Prostate gland (tissue), 2 donors: ENCODE measurements around the gene SEPTIN8. TPM values are rescaled to one million over a fixed set of nuclear protein-coding genes. Genes with fewer than 3 reads are reported as not detected.
A peak's percentile ranks its signal among the peaks of the same experiment; 100 is the strongest.

ENCODE experiments used
- DNase-seq: peaks from one replicate; pipeline ENCODE4 v3.0.0-alpha.2; 2019; ENCODE audit warnings: low spot score
- H3K27ac ChIP-seq, 2 donors: fragments of 200-600 bp; sonication (generic); 2 replicates each; pipeline ENCODE4 v1.5.1; 2017 to 2019
- H3K27me3 ChIP-seq: fragments of 200-600 bp; sonication (generic); replicated peaks from 2 replicates; pipeline ENCODE4 v1.5.1; 2019; ENCODE audit not compliant: insufficient read depth
- H3K36me3 ChIP-seq, 2 donors: fragments of 200-600 bp; sonication (generic); 1 replicate in 1 of 2; 2 replicates in 1 of 2; pipeline versions ENCODE4 v1.5.1 to v1.8.1; 2017 to 2019
- H3K4me1 ChIP-seq: fragments of 200-600 bp; sonication (generic); replicated peaks from 2 replicates; pipeline ENCODE4 v1.5.1; 2019
- H3K4me3 ChIP-seq, 2 donors: fragments of 200-600 bp; sonication (generic); 2 replicates each; pipeline ENCODE4 v1.5.1; 2017 to 2019
- H3K9me3 ChIP-seq: fragments of 200-600 bp; sonication (generic); 2 replicates; pipeline ENCODE4 v1.5.1; 2017
- CTCF ChIP-seq, 4 experiments: fragments of 200-600 bp in 2 of 4; fragments of 450-650 bp in 2 of 4; sonication (generic) in 2 of 4; IDR thresholded peaks; 1 replicate in 3 of 4; 2 replicates in 1 of 4; pipeline ENCODE4 v1.5.1; 2016 to 2019; ENCODE audit warnings: antibody characterized with exemption in 4 of 4, mild to moderate bottlenecking in 2 of 4, moderate library complexity in 2 of 4
- POLR2A ChIP-seq: fragments of 450-650 bp; IDR thresholded peaks from one replicate; pipeline ENCODE4 v1.6.1; 2016; ENCODE audit warnings: antibody characterized with exemption, mild to moderate bottlenecking
- POLR2AphosphoS5 ChIP-seq: sonication (generic); formaldehyde crosslinking; IDR thresholded peaks from one replicate; pipeline ENCODE4 v1.6.1; 2017; ENCODE audit warnings: antibody characterized with exemption
- WGBS: methylation state at CpG from one replicate; pipeline ENCODE4 v1.1.5; 2018; 5-methylcytosine and 5-hydroxymethylcytosine counted together
- intact Hi-C: fragments of 100-400 bp; cut with DNase I; formaldehyde crosslinking; loops from one replicate; pipeline ENCODE4 v1.14.2; 2022
- total RNA-seq, 2 donors: library from RNA; depleted of rRNA; stranded (reverse); fragments of >200 nt; gene quantifications; one replicate each; pipeline ENCODE4 v1.1.0, GENCODE V29; 2016

The SEPTIN8 gene
- total RNA-seq, 2 donors from 2014 or later = 27.7 to 38.5 TPM

DNA sequence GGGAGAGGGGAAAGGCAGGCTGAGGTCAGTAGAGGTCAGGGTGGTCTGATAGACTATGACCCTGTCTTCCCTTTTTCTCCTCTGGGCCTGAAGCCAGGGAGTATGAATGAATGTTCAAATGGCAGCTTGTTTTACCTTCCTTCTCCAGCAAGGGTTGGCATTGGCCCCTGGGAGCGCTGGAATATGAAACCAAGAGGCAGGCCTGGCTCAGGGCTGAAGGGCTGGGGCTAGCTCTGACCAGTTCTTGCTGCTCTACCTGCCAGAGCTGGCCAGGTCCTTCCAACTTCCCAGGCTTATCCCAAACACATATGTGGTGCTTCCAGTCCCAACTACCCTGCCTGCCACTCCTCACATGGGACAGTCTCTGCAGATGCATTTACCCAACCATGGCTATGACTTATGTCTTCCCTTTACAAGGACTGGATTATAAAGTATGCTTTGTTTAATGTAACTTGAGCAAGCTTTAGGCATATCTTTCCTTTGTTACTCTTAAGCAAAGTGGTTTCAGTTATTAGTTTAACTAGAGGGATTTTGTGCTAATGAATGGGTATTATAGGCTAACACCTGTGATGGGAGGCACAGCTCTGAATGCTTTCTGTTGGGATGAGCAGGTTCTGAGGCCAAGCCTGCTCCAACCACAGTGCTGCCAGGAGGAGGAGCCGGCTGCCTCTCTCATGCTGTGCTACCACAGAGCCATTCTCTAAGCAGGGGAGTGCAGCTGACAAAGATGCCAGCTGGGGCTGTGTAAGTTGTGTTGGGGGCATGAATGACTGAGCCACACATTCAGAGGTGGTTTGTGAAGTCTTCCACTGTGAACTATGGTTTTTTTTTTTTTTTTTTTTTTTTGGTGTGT is 23.7 kb downstream of the SEPTIN8 start:
- Histone ChIP-seq H3K4me1 (no peaks in the 10 kb centered on the region), H3K36me3 (no peaks in the 10 kb centered on the region), H3K27ac (peak overlapping the region in 1 of 2 donors; percentile 14), H3K4me3 (no peak overlapping the region), H3K27me3 (no peaks in the 10 kb centered on the region), H3K9me3 (no peaks in the 10 kb centered on the region)
- WGBS = 48% methylated on average over 2 of the region's 2 CpGs
- peak; percentile 51 for DNase-seq
- intact Hi-C loops = no loop called here
- TF ChIP-seq POLR2AphosphoS5 (no peak), POLR2A (no peak), CTCF (IDR thresholded peaks at IDR 0.05) (no peak)

DNA sequence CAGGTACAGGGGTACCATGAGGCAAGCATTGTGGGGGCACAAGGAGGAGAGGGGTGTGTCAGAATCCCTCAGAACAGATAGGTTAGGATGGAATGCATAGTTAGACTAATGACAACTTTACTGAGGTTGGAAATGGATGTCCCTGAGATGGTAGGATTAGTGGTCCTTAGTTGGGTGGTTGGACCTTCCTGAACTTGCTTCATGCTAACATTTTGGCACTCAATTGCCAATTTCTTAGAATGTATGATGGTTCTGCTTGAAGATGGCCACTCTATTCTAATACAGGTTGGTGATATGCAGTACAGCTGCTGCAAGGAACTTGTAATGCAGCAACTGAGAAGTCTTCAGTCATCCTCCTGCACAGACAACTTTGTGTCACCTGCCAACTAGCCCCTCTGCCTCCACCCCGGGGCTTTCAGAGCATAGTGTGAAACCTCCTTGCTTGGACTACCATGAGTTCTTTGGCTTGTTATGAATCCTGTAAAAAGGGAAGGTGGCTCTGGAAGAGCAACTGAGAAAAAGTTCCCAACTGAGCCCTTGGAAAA is 24.4 kb downstream of the SEPTIN8 start:
- TF ChIP-seq POLR2A (no peak), CTCF (IDR thresholded peaks at IDR 0.05) (no peak), POLR2AphosphoS5 (no peak)
- no peaks in the 10 kb centered on the region for H3K36me3 ChIP-seq
- no peak for DNase-seq

DNA sequence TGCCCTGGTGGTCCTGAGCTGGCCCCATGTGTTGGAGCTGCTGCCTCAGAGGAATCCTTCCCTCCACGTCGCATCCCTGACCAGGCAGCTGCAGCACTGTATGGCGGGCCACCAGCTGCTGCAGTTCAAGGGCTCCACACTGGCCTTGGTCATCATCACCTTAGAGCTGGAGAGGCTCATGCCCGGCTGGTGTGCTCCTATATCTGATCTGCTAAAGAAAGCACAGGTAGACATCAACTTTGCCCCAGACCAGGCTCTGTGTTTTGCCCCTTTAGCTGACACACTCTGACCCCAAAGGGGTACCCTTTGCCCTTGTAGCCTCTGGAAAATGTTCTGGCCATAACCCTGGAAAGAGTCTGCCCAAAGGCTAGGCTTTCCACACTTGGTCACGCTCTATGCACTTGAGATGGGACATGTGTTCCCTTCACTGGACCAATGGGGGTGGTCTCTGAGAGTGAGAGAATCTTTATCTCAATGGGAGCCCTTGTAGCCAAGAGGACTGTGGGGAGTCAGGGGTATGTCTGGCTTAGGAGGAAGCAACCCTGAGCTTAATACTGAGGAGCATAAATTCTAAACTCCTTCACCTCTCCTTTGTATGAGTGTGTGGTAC is 25.0 kb downstream of the SEPTIN8 start:
- Histone ChIP-seq H3K36me3 (no peaks in the 10 kb centered on the region), H3K4me3 (no peak overlapping the region), H3K27ac (no peak overlapping the region), H3K4me1 (no peaks in the 10 kb centered on the region), H3K27me3 (no peaks in the 10 kb centered on the region), H3K9me3 (no peaks in the 10 kb centered on the region)
- intact Hi-C loops = no loop called here
- WGBS = 95% methylated on average over 5 of the region's 5 CpGs
- DNase-seq = no peak
- no peak for TF ChIP-seq POLR2A
- no peak for TF ChIP-seq CTCF (IDR thresholded peaks at IDR 0.05)
- TF ChIP-seq POLR2AphosphoS5 = no peak

More for the DNA sequence above, 24.4 kb downstream of the SEPTIN8 start:
- H3K27ac ChIP-seq = peak overlapping the region in 1 of 2 donors; percentile 14
- no peak overlapping the region for H3K4me3 ChIP-seq
- H3K9me3 ChIP-seq = no peaks in the 10 kb centered on the region
- WGBS = 76% methylated on average over 1 of the region's 1 CpG
- no peaks in the 10 kb centered on the region for H3K27me3 ChIP-seq
- H3K4me1 ChIP-seq = no peaks in the 10 kb centered on the region
- intact Hi-C loops = no loop called here

DNA sequence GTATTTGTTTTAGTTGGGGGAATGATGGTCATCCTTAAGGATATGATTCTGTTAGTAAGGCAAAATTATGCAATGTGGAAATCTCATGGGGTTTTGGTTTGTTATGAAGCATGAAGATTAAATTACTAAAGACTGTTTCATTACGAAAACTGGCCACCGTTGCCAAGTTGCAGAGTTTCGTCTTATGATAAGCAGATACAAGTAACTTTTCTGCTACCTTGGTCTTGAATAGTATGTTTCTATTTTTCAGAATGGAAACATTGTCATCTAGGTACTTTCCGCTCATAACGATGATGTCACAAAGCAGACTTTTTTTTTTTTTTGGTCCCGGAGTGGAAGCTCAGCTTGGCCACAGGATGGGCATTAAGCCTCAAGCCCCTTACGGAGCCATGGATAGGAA is 25.6 kb downstream of the SEPTIN8 start:
- WGBS = 83% methylated on average over 7 of the region's 7 CpGs
- H3K4me1 ChIP-seq = no peaks in the 10 kb centered on the region
- DNase-seq = no peak
- intact Hi-C loops = no loop called here
- no peak overlapping the region for H3K4me3 ChIP-seq
- TF ChIP-seq POLR2A = no peak
- TF ChIP-seq POLR2AphosphoS5 = no peak
- H3K27ac ChIP-seq = no peak overlapping the region
- no peaks in the 10 kb centered on the region for H3K36me3 ChIP-seq
- H3K9me3 ChIP-seq = no peaks in the 10 kb centered on the region
- H3K27me3 ChIP-seq = no peaks in the 10 kb centered on the region

DNA sequence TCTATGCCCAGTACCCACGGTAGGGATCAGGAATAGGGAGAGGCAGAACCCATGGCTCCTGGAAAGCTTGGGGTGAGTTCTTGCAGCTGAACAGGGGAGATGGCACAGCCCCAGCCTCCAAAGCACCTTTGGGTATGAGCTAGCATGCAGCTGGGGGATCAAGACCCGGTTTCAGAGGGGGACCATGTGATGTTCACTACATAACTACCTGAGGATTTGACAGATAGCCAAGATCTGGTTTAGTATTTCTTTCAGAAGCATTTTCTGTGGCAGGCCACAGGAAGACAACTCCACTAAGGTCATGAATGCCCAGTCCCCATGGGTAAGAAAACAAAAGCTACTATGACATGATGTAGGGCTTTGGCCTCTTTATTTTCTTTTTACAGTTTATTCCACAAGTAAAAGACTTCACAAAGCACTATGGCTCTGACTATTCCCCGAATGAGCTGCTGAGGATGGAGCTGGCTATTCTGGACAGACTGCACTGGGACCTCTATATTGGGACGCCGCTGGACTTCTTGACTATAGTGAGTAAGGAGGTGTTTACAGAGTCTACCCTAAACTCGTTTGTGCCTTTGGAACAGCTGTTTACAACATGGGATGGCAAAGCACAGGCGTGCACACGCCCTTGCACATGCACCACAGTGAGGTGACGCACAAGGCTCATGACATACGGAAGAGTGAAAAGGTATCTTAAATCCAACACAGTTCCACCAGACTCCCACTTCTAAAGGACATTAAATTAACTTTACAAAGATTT is 26.4 kb downstream of the SEPTIN8 start:
- TF ChIP-seq POLR2A = no peak
- TF ChIP-seq POLR2AphosphoS5 = no peak
- TF ChIP-seq CTCF (IDR thresholded peaks at IDR 0.05) = no peak
- intact Hi-C loops = no loop called here
- peak; percentile 2 for DNase-seq
- H3K36me3 ChIP-seq = no peaks in the 10 kb centered on the region
- no peaks in the 10 kb centered on the region for H3K9me3 ChIP-seq
- WGBS = 76% methylated on average over 10 of the region's 10 CpGs
- H3K4me3 ChIP-seq = no peak overlapping the region
- H3K27me3 ChIP-seq = no peaks in the 10 kb centered on the region
- no peaks in the 10 kb centered on the region for H3K4me1 ChIP-seq
- no peak overlapping the region for H3K27ac ChIP-seq
